GM21723 (cell line): ENCODE measurements around the gene CD84.
"Not testable (repeated sequence)": the region's sequence is repeated elsewhere in the genome, so short reads cannot be mapped to it uniquely, and the experiment has no call there.

ENCODE experiments used
- ATAC-seq: cut with Tn5 transposase; IDR thresholded peaks from one replicate; pipeline ENCODE4 v1.9.1; 2021; ENCODE audit warnings: mild to moderate bottlenecking, moderate library complexity; ENCODE audit not compliant: unreplicated experiment

CD84 gene

DNA sequence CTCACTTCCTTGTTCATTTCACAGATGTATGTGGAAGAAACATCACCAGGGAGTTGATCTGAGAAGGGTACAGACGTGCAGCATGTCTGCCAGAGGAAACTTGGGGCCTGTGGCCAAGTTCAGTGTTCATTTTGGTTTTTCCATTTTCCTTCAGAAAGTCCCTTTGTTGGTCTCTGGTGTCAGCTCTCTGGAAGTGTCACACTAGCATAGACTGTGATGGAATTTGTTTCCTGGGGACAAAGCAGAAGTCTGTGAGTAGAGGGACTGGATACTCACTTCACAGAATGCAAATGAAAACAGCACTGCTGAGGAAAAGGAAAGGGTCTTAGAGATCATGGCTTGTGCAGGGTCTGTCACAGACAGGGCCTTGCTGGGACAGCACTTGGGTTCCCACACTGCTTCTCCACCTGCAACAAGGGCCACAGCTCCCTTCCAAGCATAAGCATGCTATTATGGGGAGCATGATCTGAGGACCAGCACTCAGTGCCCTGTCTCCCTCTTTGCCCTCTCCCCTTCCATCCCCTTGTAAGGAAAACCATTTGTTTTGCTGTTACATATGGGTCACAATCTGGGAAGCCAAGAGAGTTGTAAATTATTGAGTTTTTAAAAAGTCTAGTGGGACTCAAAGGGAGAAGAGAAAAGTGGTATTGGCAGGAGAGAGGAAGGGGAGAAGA is 31.4 kb upstream of the CD84 start:
- ATAC-seq, result no peak

DNA sequence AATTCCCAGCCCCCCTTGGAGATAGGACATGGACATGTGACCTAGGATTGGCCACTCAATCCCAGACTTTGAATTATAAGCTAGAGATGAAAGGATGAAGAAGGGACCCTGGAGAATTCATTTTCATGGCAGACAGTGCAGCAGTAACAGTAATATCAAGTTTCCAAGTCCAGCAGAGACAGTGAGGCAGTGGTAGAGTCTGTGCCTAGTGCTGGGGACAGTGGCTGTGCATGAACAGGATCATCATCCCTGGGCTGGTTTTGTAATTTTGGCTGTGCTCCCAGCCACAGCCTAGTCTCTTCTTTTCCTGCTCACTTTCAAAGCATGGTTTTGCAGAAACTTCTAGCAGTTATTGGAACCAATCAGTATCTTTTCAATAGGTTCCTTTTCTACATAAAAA is 29.6 kb upstream of the CD84 start:
- ATAC-seq, result no peak

GRCh38 chr1:160608514-160608913 is 29.2 kb upstream of the CD84 start:
- no peak for ATAC-seq

- no peak for ATAC-seq
These were observed 28.8 kb upstream of the CD84 start for GRCh38 chr1:160608057-160608456.

DNA sequence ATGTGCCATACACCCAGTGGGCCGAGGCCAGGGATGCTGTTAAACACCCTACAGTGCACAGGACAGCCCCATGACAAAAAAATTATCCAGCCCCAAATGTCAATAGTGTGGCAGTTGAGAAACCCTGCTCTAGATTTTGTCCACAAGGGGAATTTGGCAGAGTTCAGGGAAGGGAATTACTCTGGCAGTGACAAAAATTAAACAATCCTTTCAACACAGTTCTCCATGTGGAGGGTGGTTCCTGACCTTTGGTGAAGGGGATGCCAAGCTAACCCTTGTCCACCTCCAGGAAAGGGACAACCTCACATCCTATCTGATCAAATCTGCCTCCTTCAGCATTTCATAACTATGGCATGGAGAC is 28.4 kb upstream of the CD84 start:
- no peak for ATAC-seq

GRCh38 chr1:160607011-160607671 is 27.8 kb upstream of the CD84 start:
- peak; percentile 72 for ATAC-seq

DNA sequence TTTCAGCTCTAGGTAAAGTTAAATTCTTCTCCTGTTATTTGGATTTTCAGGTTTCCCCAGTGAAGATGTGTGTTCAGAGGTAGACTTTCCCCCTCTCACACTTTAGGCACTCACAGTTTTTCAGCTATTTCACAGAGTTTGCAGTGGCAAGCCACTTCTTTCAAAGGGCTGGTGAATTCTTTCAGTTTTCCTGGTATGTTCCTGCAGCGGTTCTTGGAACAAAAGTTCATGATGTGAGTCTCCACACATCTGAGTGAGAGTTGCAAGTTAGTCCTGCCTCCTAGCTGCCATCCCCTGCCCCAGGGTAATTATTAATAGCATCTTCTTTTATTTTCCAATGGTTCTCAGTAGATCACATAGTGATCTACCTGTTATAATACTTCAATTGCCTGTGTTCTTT is 27.3 kb upstream of the CD84 start:
- ATAC-seq, result no peak

GRCh38 chr1:160605792-160606479 is 26.6 kb upstream of the CD84 start:
- ATAC-seq, result no peak

DNA sequence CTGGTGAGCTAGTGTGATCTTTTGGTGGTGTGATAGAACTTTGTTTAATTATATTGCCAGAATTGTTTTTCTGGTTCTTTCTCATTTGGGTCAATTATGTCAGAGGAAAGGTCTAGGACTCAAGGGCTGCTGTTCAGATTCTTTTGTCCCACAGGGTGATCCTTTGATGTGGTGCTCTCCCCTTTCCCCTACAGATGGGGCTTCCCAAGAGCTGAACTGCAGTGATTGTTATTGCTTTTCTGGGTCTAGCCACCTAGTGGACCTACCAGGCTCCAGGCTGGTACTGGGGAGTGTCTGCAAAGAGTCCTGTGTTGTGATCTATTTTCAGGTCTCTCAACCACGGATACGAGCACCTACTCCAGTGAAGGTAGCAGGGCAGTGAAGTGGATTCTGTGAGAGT is 25.9 kb upstream of the CD84 start:
- no peak for ATAC-seq

- ATAC-seq, result no peak
These were observed 18.4 kb upstream of the CD84 start for GRCh38 chr1:160597705-160598104.

DNA sequence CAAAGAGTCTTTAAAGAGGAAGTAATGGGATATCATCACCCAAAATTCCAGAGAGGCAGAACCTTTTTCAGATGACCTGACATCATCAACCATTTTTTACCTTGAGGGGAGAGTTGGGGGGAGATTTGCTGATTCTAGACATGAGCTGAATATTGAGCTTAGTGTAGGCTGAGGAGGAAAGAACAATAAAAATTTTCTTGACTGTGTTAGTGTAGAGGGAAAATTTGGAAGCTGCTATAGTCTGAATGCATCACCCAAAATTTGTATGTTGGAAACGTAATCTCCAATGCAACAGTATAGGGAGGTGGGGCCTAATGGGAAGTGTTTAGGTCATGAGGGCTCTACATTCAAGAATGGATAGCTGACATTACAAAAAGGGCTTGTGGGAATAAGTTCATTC is 17.8 kb upstream of the CD84 start:
- no peak for ATAC-seq

DNA sequence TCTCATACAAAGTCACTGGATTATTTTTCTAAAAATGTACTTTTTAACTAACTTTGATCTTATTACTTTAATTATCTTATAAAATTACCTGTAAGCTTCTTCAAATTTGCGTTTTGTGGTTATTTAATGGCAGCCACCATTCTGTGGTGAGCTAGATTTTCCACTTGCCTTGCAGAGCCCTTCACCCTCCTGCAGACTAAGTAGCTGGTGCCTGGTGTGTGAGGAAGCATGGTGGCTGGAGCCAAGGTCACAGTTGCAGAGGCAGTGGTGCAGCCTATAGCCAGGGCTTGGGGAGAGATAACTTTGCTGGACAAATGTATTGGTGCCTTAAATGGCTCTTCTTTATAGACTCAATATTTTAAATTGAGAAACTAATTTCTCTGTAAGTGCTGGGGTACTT is 11.2 kb upstream of the CD84 start:
- no peak for ATAC-seq

- ATAC-seq, result no peak
These were observed 9.2 kb upstream of the CD84 start for GRCh38 chr1:160588468-160588867.

- no peak for ATAC-seq
These were observed 5.5 kb upstream of the CD84 start for GRCh38 chr1:160584784-160585183.

DNA sequence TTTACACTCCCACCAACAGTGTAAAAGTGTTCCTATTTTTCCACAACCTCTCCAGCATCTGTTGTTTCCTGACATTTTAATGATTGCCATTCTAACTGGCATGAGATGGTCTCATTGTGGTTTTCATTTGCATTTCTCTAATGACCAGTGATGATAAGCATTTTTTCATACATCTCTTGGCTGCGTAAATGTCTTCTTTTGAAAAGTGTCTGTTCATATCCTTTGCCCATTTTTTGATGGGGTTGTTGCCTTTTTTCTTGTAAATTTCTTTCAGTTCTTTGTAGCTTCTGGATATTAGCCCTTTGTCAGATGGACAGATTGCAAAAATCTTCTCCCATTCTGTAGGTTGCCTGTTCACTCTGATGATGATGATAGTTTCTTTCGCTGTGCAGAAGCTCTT is 3.7 kb upstream of the CD84 start:
- not testable (repeated sequence) for ATAC-seq

GRCh38 chr1:160581961-160582360 is 2.7 kb upstream of the CD84 start:
- no peak for ATAC-seq

GRCh38 chr1:160580221-160580812 is 1.0 kb upstream of the CD84 start:
- ATAC-seq, result no peak

DNA sequence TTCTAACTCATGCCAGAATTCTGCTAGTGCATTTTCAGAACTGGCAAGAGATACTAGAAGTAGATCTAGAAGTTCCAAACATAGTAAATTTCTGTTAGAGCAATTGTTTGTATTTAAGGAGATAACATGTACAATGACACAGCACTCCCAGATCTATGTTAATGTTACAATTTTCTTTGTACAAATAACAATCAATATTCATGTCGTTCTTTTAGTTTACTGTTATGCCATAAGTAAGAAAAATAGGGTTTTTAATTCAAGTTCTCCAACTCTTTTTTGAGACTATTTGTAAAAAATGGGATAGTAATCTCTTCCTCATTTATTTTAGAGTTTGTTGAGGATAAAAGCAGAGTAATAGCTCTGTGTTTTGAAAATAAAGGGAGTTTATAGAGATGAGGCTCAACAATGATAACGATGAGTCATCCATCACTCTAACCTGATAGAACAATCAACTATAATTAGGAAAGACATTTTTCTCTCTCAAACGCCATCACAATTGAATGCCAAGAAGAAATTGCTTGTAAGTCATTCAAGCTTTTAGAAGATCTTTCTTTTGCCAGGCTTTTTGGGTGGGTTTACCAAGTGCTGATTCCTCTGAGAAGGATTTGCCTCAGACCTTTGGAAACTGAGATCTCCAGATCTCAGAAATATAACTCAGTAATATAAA is 638 bp downstream of the CD84 start:
- ATAC-seq, result no peak

GRCh38 chr1:160578175-160578524 is 1.1 kb downstream of the CD84 start:
- ATAC-seq, result no peak

DNA sequence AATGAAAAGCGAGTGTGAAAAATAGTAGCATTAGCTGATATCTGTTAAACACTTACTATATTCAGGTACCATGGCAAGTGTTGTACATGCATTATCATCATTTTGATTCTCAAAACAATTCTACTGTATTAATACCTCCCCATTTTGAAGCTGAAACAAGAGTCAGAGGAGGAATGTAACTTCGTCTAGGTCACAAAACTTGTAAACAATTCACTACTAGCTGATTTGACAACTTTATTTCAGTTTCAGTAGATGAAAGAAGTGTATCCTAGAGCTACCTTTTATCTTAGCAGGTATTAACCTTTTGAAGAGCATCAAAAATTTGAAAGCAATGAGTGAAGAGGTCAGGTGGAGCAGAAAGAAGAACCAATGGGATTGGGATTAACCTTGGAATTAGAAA is 1.6 kb downstream of the CD84 start:
- ATAC-seq, result no peak

GRCh38 chr1:160576884-160577283 is 2.4 kb downstream of the CD84 start:
- ATAC-seq, result no peak

DNA sequence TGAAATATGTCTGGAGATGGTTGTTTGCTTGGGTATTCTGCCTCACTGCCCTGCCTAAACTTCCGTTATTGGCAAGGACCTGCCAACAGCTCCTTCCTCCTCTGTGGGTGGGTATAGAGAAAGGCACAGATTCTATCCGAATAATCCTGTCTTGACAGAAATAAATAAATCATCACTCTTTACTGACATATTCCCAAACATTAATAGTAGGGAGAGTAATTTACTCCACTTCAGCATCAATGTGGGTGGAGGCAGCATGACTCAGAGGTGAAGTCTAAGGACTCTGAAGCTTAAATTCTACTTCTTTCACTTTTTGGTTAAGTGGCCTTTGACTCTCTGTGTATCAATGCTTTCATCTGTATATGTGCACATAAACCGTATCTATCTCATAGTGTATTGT is 2.9 kb downstream of the CD84 start:
- ATAC-seq, result no peak
